LNCaP clone FGC (cell line): ENCODE results near the gene SLC25A29.
"Not testable (repeated sequence)": the region's sequence is repeated elsewhere in the genome, so short reads cannot be mapped to it uniquely, and the experiment has no call there.

Experiments used
- DNase-seq: peaks from one replicate; pipeline ENCODE4 v3.0.0-alpha.2; 2011; ENCODE audit warnings: low read depth
- H3K4me3 ChIP-seq: 2 replicates; pipeline ENCODE4 v1.5.1; 2011; ENCODE audit warnings: mild to moderate bottlenecking, low read depth, low read length, control low read depth
- CTCF ChIP-seq: IDR thresholded peaks from 2 replicates; pipeline ENCODE4 v1.5.1; 2012; ENCODE audit warnings: mild to moderate bottlenecking; ENCODE audit not compliant: control insufficient read depth, insufficient read depth; ENCODE audit errors: extremely low read depth

SLC25A29 gene

GRCh38 chr14:100303179-100303578 is 3.1 kb downstream of the SLC25A29 start:
- H3K4me3 ChIP-seq = no peak overlapping the region
- no peak for DNase-seq
- peak; percentile 34; the same call in 1 of the 2 replicates for TF ChIP-seq CTCF

- TF ChIP-seq CTCF = no peak
- H3K4me3 ChIP-seq = no peak overlapping the region
- peak; percentile 98 for DNase-seq
These were observed 3.6 kb downstream of the SLC25A29 start for GRCh38 chr14:100302616-100303015.

GRCh38 chr14:100299238-100299560 is 7.0 kb downstream of the SLC25A29 start:
- no peak for DNase-seq
- H3K4me3 ChIP-seq = no peak overlapping the region
- TF ChIP-seq CTCF = no peak

GRCh38 chr14:100298551-100299237 is 7.5 kb downstream of the SLC25A29 start:
- no peak for DNase-seq
- no peak overlapping the region for H3K4me3 ChIP-seq
- no peak for TF ChIP-seq CTCF

GRCh38 chr14:100297320-100298300 is 8.6 kb downstream of the SLC25A29 start:
- DNase-seq = no peak
- no peak overlapping the region for H3K4me3 ChIP-seq
- no peak for TF ChIP-seq CTCF

GRCh38 chr14:100296729-100297128 is 9.5 kb downstream of the SLC25A29 start:
- not testable (repeated sequence) for DNase-seq, H3K4me3 ChIP-seq

GRCh38 chr14:100296106-100296651 is 10.1 kb downstream of the SLC25A29 start:
- TF ChIP-seq CTCF = no peak
- DNase-seq = no peak

More at GRCh38 chr14:100296106-100296651, 10.1 kb downstream of the SLC25A29 start:
- no peak overlapping the region for H3K4me3 ChIP-seq
